SU-DHL-6 (cell line): ENCODE measurements around the gene DNPH1.
A peak's percentile ranks its signal among the peaks of the same experiment; 100 is the strongest.

ENCODE experiments used
- H2AFZ ChIP-seq: fragments of 200-600 bp; sonication (generic); 2 replicates; pipeline ENCODE4 v1.6.1; 2014; ENCODE audit warnings: low read depth, mild to moderate bottlenecking, moderate library complexity, mixed read lengths, antibody characterized with exemption, low read length; ENCODE audit not compliant: severe bottlenecking
- H3F3A ChIP-seq: fragments of 200-600 bp; shearing (Covaris generic); 2 replicates; pipeline ENCODE4 v1.6.0; 2016; ENCODE audit warnings: antibody characterized with exemption, mild to moderate bottlenecking; ENCODE audit not compliant: insufficient read depth
- H3K27ac ChIP-seq: fragments of 200-600 bp; sonication (generic); 2 replicates; pipeline ENCODE4 v1.5.1; 2016; ENCODE audit warnings: low read depth, mild to moderate bottlenecking, low read length, moderate library complexity, mixed read lengths
- H3K27me3 ChIP-seq: fragments of 200-600 bp; sonication (generic), shearing (Covaris generic); 2 replicates; pipeline ENCODE4 v1.6.0; 2014; ENCODE audit warnings: mild to moderate bottlenecking, low read length
- H3K36me3 ChIP-seq: fragments of 200-600 bp; sonication (generic); 2 replicates; pipeline ENCODE4 v1.6.1; 2014; ENCODE audit warnings: mild to moderate bottlenecking, low read length, mixed read lengths
- H3K4me2 ChIP-seq: fragments of 300-600, 200-600 bp; shearing (Covaris generic), sonication (generic); 2 replicates; pipeline ENCODE4 v1.6.0; 2014; ENCODE audit warnings: low read length, low read depth, mild to moderate bottlenecking; ENCODE audit not compliant: poor library complexity, severe bottlenecking
- H3K4me3 ChIP-seq: fragments of 200-600 bp; sonication (generic); 2 replicates; pipeline ENCODE4 v1.5.1; 2014; ENCODE audit warnings: antibody characterized with exemption, low read length, mild to moderate bottlenecking, mixed read lengths; ENCODE audit not compliant: insufficient read depth, poor library complexity, severe bottlenecking
- H3K79me2 ChIP-seq: fragments of 200-600 bp; sonication (generic); 2 replicates; pipeline ENCODE4 v1.6.1; 2014; ENCODE audit warnings: mild to moderate bottlenecking, low read length, moderate library complexity; ENCODE audit not compliant: insufficient read depth
- H3K9ac ChIP-seq: fragments of 200-600 bp; sonication (generic); 2 replicates; pipeline ENCODE4 v1.7.0; 2014; ENCODE audit warnings: mild to moderate bottlenecking, low read length
- H3K9me2 ChIP-seq: fragments of 200-600 bp; sonication (generic); replicated peaks from 2 replicates; pipeline ENCODE4 v1.6.1; 2014; ENCODE audit warnings: low read length; ENCODE audit not compliant: insufficient read depth
- H3K9me3 ChIP-seq: fragments of 200-600 bp; sonication (generic); 2 replicates; pipeline ENCODE4 v1.6.1; 2014; ENCODE audit warnings: low read length, mixed read lengths; ENCODE audit not compliant: insufficient read depth
- H4K20me1 ChIP-seq: fragments of 200-600 bp; sonication (generic); 2 replicates; pipeline ENCODE4 v1.6.1; 2014; ENCODE audit warnings: low read depth, mild to moderate bottlenecking, antibody characterized with exemption, low read length, moderate library complexity, mixed read lengths
- CTCF ChIP-seq: fragments of 200-600 bp; sonication (generic); IDR thresholded peaks from one replicate; pipeline ENCODE4 v1.5.1; 2017; ENCODE audit warnings: antibody characterized with exemption, mild to moderate bottlenecking, low read length, moderate library complexity; ENCODE audit not compliant: insufficient read depth, poor library complexity, severe bottlenecking
- EZH2phosphoT487 ChIP-seq: fragments of 200-600 bp; sonication (generic), shearing (Covaris generic); conservative IDR thresholded peaks from 2 replicates; pipeline ENCODE4 v1.6.1; 2018; ENCODE audit warnings: mild to moderate bottlenecking, antibody characterized with exemption, low read length, moderate library complexity, mixed read lengths

Gene DNPH1

GRCh38 chr6:43180058-43180457 lies 49.2 kb downstream of the DNPH1 start:
- H3K9me2 ChIP-seq: no peaks in the 10 kb centered on the region
- H2AFZ ChIP-seq: no peak overlapping the region
- H3K36me3 ChIP-seq: peaks cover 16% of the 10 kb centered on the region
- TF ChIP-seq EZH2phosphoT487 (no peak), CTCF (no peak)
- H4K20me1 ChIP-seq: peaks cover 1% of the 10 kb centered on the region; the same call in 1 of the 2 replicates
- no peaks in the 10 kb centered on the region for H3K9me3 ChIP-seq
- H3F3A ChIP-seq: peaks cover 17% of the 10 kb centered on the region
- H3K9ac ChIP-seq: no peak overlapping the region
- no peak overlapping the region for H3K4me3 ChIP-seq
- H3K27ac ChIP-seq: 0 out of 2 replicates have a peak overlapping the region, but pooled peaks have one; percentile 63
- no peaks in the 10 kb centered on the region for H3K27me3 ChIP-seq
- no peak overlapping the region for H3K4me2 ChIP-seq
- peaks cover 20% of the 10 kb centered on the region for H3K79me2 ChIP-seq

- Histone ChIP-seq H3K36me3 (peaks cover 14% of the 10 kb centered on the region), H3K4me3 (no peak overlapping the region), H4K20me1 (peaks cover 5% of the 10 kb centered on the region; the same call in 1 of the 2 replicates), H3K9ac (no peak overlapping the region), H3K27ac (no peak overlapping the region), H3F3A (peaks cover 20% of the 10 kb centered on the region), H3K79me2 (peaks cover 23% of the 10 kb centered on the region), H3K4me2 (no peak overlapping the region), H3K9me2 (no peaks in the 10 kb centered on the region), H3K27me3 (no peaks in the 10 kb centered on the region), H3K9me3 (no peaks in the 10 kb centered on the region), H2AFZ (no peak overlapping the region)
- no peak for TF ChIP-seq CTCF
- TF ChIP-seq EZH2phosphoT487: no peak
Measured at GRCh38 chr6:43178951-43179830, 50.1 kb downstream of the DNPH1 start.

- no peaks in the 10 kb centered on the region for H3K9me3 ChIP-seq
- H3K27ac ChIP-seq: no peak overlapping the region
- no peaks in the 10 kb centered on the region for H3K9me2 ChIP-seq
- TF ChIP-seq EZH2phosphoT487 (no peak), CTCF (no peak)
- no peak overlapping the region for H3K9ac ChIP-seq
- peaks cover 14% of the 10 kb centered on the region for H3K36me3 ChIP-seq
- H4K20me1 ChIP-seq: peaks cover 5% of the 10 kb centered on the region; the same call in 1 of the 2 replicates
- H2AFZ ChIP-seq: no peak overlapping the region
- H3K79me2 ChIP-seq: peaks cover 23% of the 10 kb centered on the region
- no peak overlapping the region for H3K4me2 ChIP-seq
- no peaks in the 10 kb centered on the region for H3K27me3 ChIP-seq
- no peak overlapping the region for H3K4me3 ChIP-seq
- H3F3A ChIP-seq: peaks cover 30% of the 10 kb centered on the region
Measured at GRCh38 chr6:43178150-43178549, 51.1 kb downstream of the DNPH1 start.
